BLaER1 (cell line): ENCODE data around the gene DDHD1.
"Not testable (repeated sequence)": the region's sequence is repeated elsewhere in the genome, so short reads cannot be mapped to it uniquely, and the experiment has no call there.

ENCODE experiments used
- H3K27ac ChIP-seq: shearing (Covaris generic); formaldehyde crosslinking; 2 replicates; pipeline ENCODE4 v1.8.1; 2022
- H3K27me3 ChIP-seq: shearing (Covaris generic); formaldehyde crosslinking; 2 replicates; pipeline ENCODE4 v1.8.1; 2022
- H3K36me3 ChIP-seq: shearing (Covaris generic); formaldehyde crosslinking; 2 replicates; pipeline ENCODE4 v1.8.1; 2022
- H3K4me1 ChIP-seq: shearing (Covaris generic); formaldehyde crosslinking; 2 replicates; pipeline ENCODE4 v1.8.1; 2022
- H3K4me2 ChIP-seq: shearing (Covaris generic); formaldehyde crosslinking; 2 replicates; pipeline ENCODE4 v1.8.1; 2022
- H3K4me3 ChIP-seq: shearing (Covaris generic); formaldehyde crosslinking; 2 replicates; pipeline ENCODE4 v1.8.1; 2022
- H3K9ac ChIP-seq: shearing (Covaris generic); formaldehyde crosslinking; 2 replicates; pipeline ENCODE4 v1.8.1; 2022
- H3K9me3 ChIP-seq: shearing (Covaris generic); formaldehyde crosslinking; 2 replicates; pipeline ENCODE4 v1.8.1; 2022
- H4K20me1 ChIP-seq: shearing (Covaris generic); formaldehyde crosslinking; 2 replicates; pipeline ENCODE4 v1.8.1; 2022
- Cebpa-rat ChIP-seq: shearing (Covaris generic); IDR thresholded peaks from 2 replicates; pipeline ENCODE4 v1.8.1; 2022

Gene DDHD1

DNA sequence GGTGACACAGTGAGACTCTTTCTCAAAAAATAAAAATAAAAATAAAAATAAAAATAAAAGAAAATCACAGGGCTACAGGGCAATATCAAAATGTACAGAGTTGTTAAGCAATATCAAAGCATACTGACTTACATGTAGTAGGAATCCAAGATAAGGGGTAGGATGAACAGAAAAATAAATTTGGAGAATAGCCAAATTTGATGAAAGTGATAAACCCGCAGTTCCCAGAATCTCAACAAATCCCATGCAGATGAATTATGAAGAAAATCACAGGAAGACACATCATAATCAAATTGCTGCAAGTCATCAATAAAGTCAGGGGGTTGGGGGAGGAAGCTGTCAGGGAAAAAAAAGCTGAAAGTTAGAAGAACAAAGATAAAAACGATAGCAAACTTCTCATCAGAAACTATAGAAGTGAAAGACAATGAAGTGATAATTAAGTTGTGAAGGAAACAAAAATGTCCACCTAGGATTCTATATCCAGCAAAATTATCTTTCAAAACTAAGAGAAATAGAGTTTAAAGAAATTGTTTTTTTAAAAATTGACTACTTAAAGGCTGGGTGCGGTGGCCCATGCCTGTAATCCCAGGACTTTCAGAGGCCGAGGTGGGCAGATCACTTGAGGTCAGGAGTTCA, 15.4 kb downstream of the DDHD1 start:
- H4K20me1 ChIP-seq, result peaks cover 32% of the 10 kb centered on the region; the same call in 1 of the 2 replicates
- TF ChIP-seq Cebpa-rat, result no peak
- peaks cover 92% of the 10 kb centered on the region for H3K36me3 ChIP-seq
- H3K4me2 ChIP-seq, result no peak overlapping the region
- H3K9me3 ChIP-seq, result peaks cover 100% of the 10 kb centered on the region
- no peaks in the 10 kb centered on the region for H3K27me3 ChIP-seq
- no peak overlapping the region for H3K9ac ChIP-seq
- H3K4me1 ChIP-seq, result no peaks in the 10 kb centered on the region
- no peak overlapping the region for H3K27ac ChIP-seq
- no peak overlapping the region for H3K4me3 ChIP-seq

- H3K27me3 ChIP-seq, H3K9ac ChIP-seq: not testable (repeated sequence)
Measured at GRCh38 chr14:53130491-53130890, 22.6 kb downstream of the DDHD1 start.

GRCh38 chr14:53128303-53129028, 24.7 kb downstream of the DDHD1 start:
- Histone ChIP-seq H3K9me3 (peaks cover 53% of the 10 kb centered on the region), H3K9ac (no peak overlapping the region), H3K27ac (no peak overlapping the region), H3K27me3 (no peaks in the 10 kb centered on the region), H3K4me3 (no peak overlapping the region), H3K4me2 (no peak overlapping the region), H4K20me1 (peaks cover 54% of the 10 kb centered on the region; the same call in 1 of the 2 replicates), H3K36me3 (peaks cover 53% of the 10 kb centered on the region), H3K4me1 (peaks cover 18% of the 10 kb centered on the region)
- no peak for TF ChIP-seq Cebpa-rat

More at GRCh38 chr14:53130491-53130890, 22.6 kb downstream of the DDHD1 start:
- peaks cover 44% of the 10 kb centered on the region; the same call in 1 of the 2 replicates for H4K20me1 ChIP-seq
- H3K4me3 ChIP-seq, H3K27ac ChIP-seq, H3K4me2 ChIP-seq: not testable (repeated sequence)
- peaks cover 18% of the 10 kb centered on the region for H3K4me1 ChIP-seq
- peaks cover 67% of the 10 kb centered on the region for H3K36me3 ChIP-seq
- peaks cover 73% of the 10 kb centered on the region for H3K9me3 ChIP-seq

GRCh38 chr14:53127832-53128231, 25.3 kb downstream of the DDHD1 start:
- no peak for TF ChIP-seq Cebpa-rat
- H3K4me2 ChIP-seq, result peak overlapping the region; percentile 42; the same call in 1 of the 2 replicates
- H3K4me1 ChIP-seq, result peaks cover 18% of the 10 kb centered on the region
- peaks cover 50% of the 10 kb centered on the region for H3K36me3 ChIP-seq
- H4K20me1 ChIP-seq, result peaks cover 58% of the 10 kb centered on the region; the same call in 1 of the 2 replicates
- H3K4me3 ChIP-seq, result no peak overlapping the region
- no peak overlapping the region for H3K9ac ChIP-seq
- H3K27ac ChIP-seq, result no peak overlapping the region
- H3K27me3 ChIP-seq, result no peaks in the 10 kb centered on the region
- H3K9me3 ChIP-seq, result peaks cover 46% of the 10 kb centered on the region

- no peaks in the 10 kb centered on the region for H3K27me3 ChIP-seq
- no peak for TF ChIP-seq Cebpa-rat
- peaks cover 63% of the 10 kb centered on the region; the same call in 1 of the 2 replicates for H4K20me1 ChIP-seq
- no peak overlapping the region for H3K9ac ChIP-seq
- H3K4me2 ChIP-seq, result peak overlapping the region; percentile 42
- peaks cover 48% of the 10 kb centered on the region for H3K36me3 ChIP-seq
- peak overlapping the region; percentile 5; the same call in 1 of the 2 replicates for H3K27ac ChIP-seq
- H3K4me3 ChIP-seq, result no peak overlapping the region
- H3K9me3 ChIP-seq, result peaks cover 45% of the 10 kb centered on the region
- H3K4me1 ChIP-seq, result peaks cover 18% of the 10 kb centered on the region
Measured at GRCh38 chr14:53127151-53127550, 26.0 kb downstream of the DDHD1 start.

DNA sequence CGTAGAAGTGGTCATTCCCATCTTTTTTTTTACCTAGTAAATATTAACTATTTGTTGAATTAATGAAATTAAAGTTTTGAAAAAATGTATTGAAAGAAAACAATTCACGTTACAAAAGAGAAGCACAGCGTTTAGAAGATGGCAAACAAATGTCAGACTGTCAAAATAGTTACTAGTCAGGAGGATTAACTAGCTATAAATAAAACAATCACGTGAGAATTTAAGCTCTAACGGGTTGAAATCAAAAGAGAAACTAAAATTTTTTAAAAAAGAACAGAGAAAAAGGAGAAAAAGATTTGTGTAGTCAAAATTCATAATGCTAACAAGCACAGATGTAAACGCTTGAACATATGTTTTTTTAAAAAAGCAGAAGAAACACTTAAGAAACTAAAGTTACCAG, 26.4 kb downstream of the DDHD1 start:
- H3K27me3 ChIP-seq, result no peaks in the 10 kb centered on the region
- H4K20me1 ChIP-seq, result peaks cover 67% of the 10 kb centered on the region; the same call in 1 of the 2 replicates
- H3K4me2 ChIP-seq, result peak overlapping the region; percentile 42
- H3K27ac ChIP-seq, result peak overlapping the region; percentile 5; the same call in 1 of the 2 replicates
- H3K9me3 ChIP-seq, result peaks cover 45% of the 10 kb centered on the region
- no peak for TF ChIP-seq Cebpa-rat
- H3K9ac ChIP-seq, result no peak overlapping the region
- peaks cover 48% of the 10 kb centered on the region for H3K36me3 ChIP-seq
- peaks cover 18% of the 10 kb centered on the region for H3K4me1 ChIP-seq
- H3K4me3 ChIP-seq, result no peak overlapping the region

- Histone ChIP-seq H3K9ac (no peak overlapping the region), H3K27me3 (no peaks in the 10 kb centered on the region), H3K4me1 (peaks cover 18% of the 10 kb centered on the region), H3K27ac (no peak overlapping the region), H3K9me3 (peaks cover 45% of the 10 kb centered on the region), H3K4me2 (no peak overlapping the region), H3K4me3 (no peak overlapping the region), H3K36me3 (peaks cover 36% of the 10 kb centered on the region), H4K20me1 (peaks cover 59% of the 10 kb centered on the region; the same call in 1 of the 2 replicates)
- TF ChIP-seq Cebpa-rat, result no peak
Measured at GRCh38 chr14:53124786-53125185, 28.3 kb downstream of the DDHD1 start.

GRCh38 chr14:53121419-53121818, 31.7 kb downstream of the DDHD1 start:
- not testable (repeated sequence) for H3K9ac ChIP-seq, H3K4me1 ChIP-seq, H3K27me3 ChIP-seq, H3K4me2 ChIP-seq, H3K4me3 ChIP-seq, H3K27ac ChIP-seq
- H3K9me3 ChIP-seq, result peaks cover 62% of the 10 kb centered on the region
- H3K36me3 ChIP-seq, result peaks cover 39% of the 10 kb centered on the region
- H4K20me1 ChIP-seq, result peaks cover 68% of the 10 kb centered on the region; the same call in 1 of the 2 replicates

GRCh38 chr14:53117479-53117878, 35.6 kb downstream of the DDHD1 start:
- H3K4me3 ChIP-seq, result peak overlapping the region; percentile 25; the same call in 1 of the 2 replicates

DNA sequence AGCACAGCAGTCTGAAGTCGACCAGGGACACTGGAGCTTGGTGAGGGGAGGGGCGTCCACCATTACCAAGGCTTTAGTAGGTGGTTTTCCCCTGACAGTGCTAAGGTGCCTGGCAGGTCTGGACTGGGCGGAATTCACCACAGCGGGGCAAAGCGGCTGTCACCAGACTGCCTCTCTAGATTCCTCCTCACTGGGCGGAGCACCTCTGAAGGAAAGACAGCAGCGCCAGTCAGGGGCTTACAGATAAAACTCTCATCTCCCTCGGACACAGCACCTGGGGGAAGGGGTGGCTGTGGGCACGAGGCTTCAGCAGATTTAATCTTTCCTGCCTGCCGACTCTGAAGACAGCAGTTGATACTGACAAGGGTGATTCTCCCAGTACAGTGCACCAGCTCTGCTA, 39.1 kb downstream of the DDHD1 start:
- Histone ChIP-seq H3K4me2 (no peak overlapping the region), H4K20me1 (peaks cover 14% of the 10 kb centered on the region; the same call in 1 of the 2 replicates), H3K27ac (no peak overlapping the region), H3K9me3 (peaks cover 58% of the 10 kb centered on the region), H3K27me3 (no peaks in the 10 kb centered on the region), H3K4me1 (peaks cover 30% of the 10 kb centered on the region), H3K36me3 (peaks cover 38% of the 10 kb centered on the region), H3K4me3 (no peak overlapping the region), H3K9ac (no peak overlapping the region)
- TF ChIP-seq Cebpa-rat, result no peak

More at GRCh38 chr14:53117479-53117878, 35.6 kb downstream of the DDHD1 start:
- Histone ChIP-seq H3K36me3 (peaks cover 53% of the 10 kb centered on the region), H4K20me1 (peaks cover 40% of the 10 kb centered on the region; the same call in 1 of the 2 replicates), H3K9me3 (peaks cover 93% of the 10 kb centered on the region)
- H3K9ac ChIP-seq, H3K4me1 ChIP-seq, H3K4me2 ChIP-seq, H3K27me3 ChIP-seq, H3K27ac ChIP-seq: not testable (repeated sequence)
